HFFc6 (cell line): ENCODE data around the gene SNRNP70. TPM values are rescaled to one million over a fixed set of nuclear protein-coding genes. Genes with fewer than 3 reads are reported as not detected.
"Not testable (repeated sequence)": the region's sequence is repeated elsewhere in the genome, so short reads cannot be mapped to it uniquely, and the experiment has no call there.

Experiments used
- DNase-seq: peaks from one replicate; pipeline ENCODE4 v3.0.0-alpha.2; 2018
- H3K27ac Mint-ChIP-seq: 2 replicates; pipeline ENCODE4 v1.8.0; 2020; ENCODE audit warnings: mild to moderate bottlenecking, mixed read lengths
- H3K27me3 Mint-ChIP-seq: 2 replicates; pipeline ENCODE4 v1.8.0; 2021; ENCODE audit warnings: mild to moderate bottlenecking, moderate library complexity, mixed read lengths; ENCODE audit not compliant: insufficient read depth
- H3K36me3 Mint-ChIP-seq: 2 replicates; pipeline ENCODE4 v1.8.0; 2021; ENCODE audit warnings: low read depth, mixed read lengths
- H3K4me1 Mint-ChIP-seq: 2 replicates; pipeline ENCODE4 v1.8.0; 2020; ENCODE audit warnings: low read depth, mixed read lengths
- H3K4me3 Mint-ChIP-seq: 2 replicates; pipeline ENCODE4 v1.8.0; 2020; ENCODE audit warnings: mild to moderate bottlenecking, moderate library complexity, mixed read lengths
- H3K9me3 Mint-ChIP-seq: 2 replicates; pipeline ENCODE4 v1.8.0; 2020; ENCODE audit warnings: mild to moderate bottlenecking, mixed read lengths
- total RNA-seq, 6 experiments: library from RNA; stranded (reverse); fragmentation: NEBNext Ultra II Directional; extraction: Animal tissue kit (Norgen Biotek cat#: 25700); gene quantifications; 2 replicates in 1 of 6; 3 replicates in 5 of 6; pipeline ENCODE4 v1.2.3, GENCODE V29; 2021
- TF ChIP-seq, protein P1 (sequence below): fragments of 200-600 bp; sonication (generic); IDR thresholded peaks from 2 replicates; pipeline ENCODE4 v1.5.0; 2021; ENCODE audit warnings: antibody characterized with exemption, mild to moderate bottlenecking

Gene SNRNP70
- total RNA-seq, 6 experiments from 2014 or later, result 134 to 164 (median 156) TPM

DNA sequence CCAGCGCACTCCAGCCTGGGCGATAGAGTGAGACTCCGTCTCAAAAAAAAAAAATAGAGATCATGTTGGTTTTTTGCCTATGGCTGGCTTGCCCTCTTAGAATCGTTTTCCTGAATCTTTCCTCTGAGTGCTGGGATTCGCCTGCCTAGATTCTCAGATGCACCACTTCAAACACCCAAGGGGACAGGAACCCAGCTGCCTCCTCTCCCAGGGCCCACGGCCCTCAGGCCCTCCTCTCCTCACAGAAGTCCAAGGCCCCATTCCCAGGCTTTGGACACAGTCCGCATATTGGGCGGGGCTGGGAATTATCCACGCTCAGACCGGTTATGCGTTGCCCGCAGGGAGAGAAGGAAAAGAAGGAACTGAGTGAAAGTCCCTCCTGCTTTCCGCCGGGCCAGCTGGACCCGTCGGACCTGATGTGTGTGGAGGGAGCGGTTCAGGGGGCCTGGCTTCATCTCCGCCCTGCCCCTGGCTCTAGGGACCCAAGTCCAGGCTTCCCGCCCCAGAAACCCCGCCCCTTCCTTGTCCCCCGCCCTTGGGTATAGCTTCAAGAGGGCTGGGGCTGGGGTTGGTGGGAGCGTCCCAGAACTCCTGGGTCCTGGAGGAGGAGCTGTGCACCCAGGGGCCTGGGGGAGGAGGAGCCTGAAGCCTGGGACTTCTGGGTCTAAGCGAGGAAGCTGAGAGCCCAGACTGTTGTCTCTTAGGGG is 39.9 kb downstream of the SNRNP70 start:
- no peak for DNase-seq
- TF ChIP-seq, protein P1, sequence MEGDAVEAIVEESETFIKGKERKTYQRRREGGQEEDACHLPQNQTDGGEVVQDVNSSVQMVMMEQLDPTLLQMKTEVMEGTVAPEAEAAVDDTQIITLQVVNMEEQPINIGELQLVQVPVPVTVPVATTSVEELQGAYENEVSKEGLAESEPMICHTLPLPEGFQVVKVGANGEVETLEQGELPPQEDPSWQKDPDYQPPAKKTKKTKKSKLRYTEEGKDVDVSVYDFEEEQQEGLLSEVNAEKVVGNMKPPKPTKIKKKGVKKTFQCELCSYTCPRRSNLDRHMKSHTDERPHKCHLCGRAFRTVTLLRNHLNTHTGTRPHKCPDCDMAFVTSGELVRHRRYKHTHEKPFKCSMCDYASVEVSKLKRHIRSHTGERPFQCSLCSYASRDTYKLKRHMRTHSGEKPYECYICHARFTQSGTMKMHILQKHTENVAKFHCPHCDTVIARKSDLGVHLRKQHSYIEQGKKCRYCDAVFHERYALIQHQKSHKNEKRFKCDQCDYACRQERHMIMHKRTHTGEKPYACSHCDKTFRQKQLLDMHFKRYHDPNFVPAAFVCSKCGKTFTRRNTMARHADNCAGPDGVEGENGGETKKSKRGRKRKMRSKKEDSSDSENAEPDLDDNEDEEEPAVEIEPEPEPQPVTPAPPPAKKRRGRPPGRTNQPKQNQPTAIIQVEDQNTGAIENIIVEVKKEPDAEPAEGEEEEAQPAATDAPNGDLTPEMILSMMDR, result no peak
- Mint-ChIP-seq H3K9me3 (no peaks in the 10 kb centered on the region), H3K4me3 (no peak overlapping the region), H3K36me3 (no peaks in the 10 kb centered on the region), H3K4me1 (peaks cover 10% of the 10 kb centered on the region), H3K27ac (no peak overlapping the region), H3K27me3 (peaks cover 16% of the 10 kb centered on the region)

DNA sequence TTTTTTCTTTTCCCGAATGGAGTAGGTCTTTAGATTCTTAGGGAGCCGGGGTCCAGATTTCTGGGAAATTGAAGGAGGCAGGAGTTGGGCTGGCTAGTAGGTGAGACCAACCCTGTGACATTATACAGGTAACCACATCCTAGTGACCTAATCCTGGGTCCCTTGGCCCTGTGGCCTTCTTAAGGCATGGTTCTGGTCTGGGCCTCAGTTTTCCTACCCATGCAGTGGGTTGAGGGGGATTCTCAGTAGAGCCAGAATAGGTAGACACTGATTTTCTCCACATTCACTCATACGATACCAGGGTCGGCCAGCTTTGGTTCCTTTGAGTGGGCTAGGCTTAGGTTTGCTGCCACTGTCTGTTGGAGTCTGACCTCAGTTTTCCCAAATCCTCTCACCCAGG is 41.3 kb downstream of the SNRNP70 start:
- H3K36me3 Mint-ChIP-seq, result no peaks in the 10 kb centered on the region
- no peak overlapping the region for H3K4me3 Mint-ChIP-seq
- no peak for DNase-seq
- peaks cover 10% of the 10 kb centered on the region for H3K4me1 Mint-ChIP-seq
- no peaks in the 10 kb centered on the region for H3K9me3 Mint-ChIP-seq
- TF ChIP-seq, protein P1, result no peak
- H3K27ac Mint-ChIP-seq, result no peak overlapping the region
- peaks cover 10% of the 10 kb centered on the region for H3K27me3 Mint-ChIP-seq

DNA sequence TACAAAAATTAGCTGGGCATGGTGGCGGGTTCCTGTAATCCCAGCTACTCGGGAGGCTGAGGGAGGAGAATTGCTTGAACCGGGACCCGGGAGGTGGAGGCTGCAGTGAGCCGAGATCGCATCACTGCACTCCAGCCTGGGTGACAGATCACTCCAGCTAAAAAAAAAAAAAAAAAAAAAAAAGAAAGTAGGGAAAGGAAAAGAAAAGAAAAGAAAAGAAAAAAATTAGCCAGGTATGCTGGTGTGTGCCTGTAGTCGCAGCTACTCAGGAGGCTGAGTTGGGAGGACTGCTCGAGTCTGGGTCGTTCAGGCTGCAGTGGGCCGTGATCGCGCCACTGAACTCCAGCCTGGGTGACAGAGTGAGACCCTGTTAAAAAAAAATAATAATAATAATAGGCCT is 42.0 kb downstream of the SNRNP70 start:
- DNase-seq, H3K36me3 Mint-ChIP-seq, H3K9me3 Mint-ChIP-seq, H3K4me3 Mint-ChIP-seq, H3K27ac Mint-ChIP-seq: not testable (repeated sequence)
- Mint-ChIP-seq H3K4me1 (peaks cover 10% of the 10 kb centered on the region), H3K27me3 (peaks cover 10% of the 10 kb centered on the region)

DNA sequence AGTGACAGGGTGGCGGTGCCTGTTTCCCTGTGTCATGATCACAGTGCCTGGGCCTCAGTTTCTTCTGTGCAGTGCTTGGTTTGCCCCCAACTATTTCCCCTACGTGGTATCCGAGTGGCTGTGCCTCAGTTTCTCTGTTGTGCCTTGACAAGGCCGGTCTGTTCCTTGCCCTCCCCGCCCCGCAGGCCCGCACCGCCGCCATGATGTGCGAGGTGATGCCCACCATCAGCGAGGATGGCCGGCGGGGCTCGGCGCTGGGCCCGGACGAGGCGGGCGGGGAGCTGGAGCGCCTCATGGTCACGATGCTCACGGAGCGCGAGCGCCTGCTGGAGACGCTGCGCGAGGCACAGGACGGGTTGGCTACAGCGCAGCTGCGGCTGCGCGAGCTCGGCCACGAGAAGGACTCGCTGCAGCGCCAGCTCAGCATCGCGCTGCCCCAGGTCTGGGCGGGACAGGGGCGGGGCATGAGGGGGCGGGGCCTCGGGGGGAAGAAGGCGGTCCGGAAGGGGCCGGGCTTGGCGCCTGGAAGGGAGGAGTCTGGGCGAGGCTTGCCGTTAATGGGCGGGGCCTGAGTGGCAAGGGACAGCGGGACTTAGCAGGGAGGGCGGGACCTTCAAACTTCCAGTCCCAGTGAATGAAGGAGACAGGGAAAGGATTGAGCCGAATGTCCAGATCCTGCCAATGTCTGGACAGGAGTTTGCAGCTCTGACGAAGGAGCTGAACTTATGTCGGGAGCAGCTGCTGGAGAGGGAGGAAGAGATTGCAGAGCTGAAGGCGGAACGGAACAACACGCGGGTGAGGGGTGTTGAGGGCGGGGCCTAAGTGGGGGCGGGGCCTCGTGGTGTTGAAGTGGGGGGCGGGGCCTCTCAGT is 42.7 kb downstream of the SNRNP70 start:
- TF ChIP-seq, protein P1, result no peak; the same call in 1 of the 2 replicates
- peak; percentile 94 for DNase-seq
- Mint-ChIP-seq H3K4me3 (peak overlapping the region; percentile 85), H3K4me1 (peaks cover 10% of the 10 kb centered on the region), H3K36me3 (no peaks in the 10 kb centered on the region), H3K27me3 (peaks cover 10% of the 10 kb centered on the region), H3K9me3 (no peaks in the 10 kb centered on the region), H3K27ac (peak overlapping the region; percentile 51; the same call in 1 of the 2 replicates)

DNA sequence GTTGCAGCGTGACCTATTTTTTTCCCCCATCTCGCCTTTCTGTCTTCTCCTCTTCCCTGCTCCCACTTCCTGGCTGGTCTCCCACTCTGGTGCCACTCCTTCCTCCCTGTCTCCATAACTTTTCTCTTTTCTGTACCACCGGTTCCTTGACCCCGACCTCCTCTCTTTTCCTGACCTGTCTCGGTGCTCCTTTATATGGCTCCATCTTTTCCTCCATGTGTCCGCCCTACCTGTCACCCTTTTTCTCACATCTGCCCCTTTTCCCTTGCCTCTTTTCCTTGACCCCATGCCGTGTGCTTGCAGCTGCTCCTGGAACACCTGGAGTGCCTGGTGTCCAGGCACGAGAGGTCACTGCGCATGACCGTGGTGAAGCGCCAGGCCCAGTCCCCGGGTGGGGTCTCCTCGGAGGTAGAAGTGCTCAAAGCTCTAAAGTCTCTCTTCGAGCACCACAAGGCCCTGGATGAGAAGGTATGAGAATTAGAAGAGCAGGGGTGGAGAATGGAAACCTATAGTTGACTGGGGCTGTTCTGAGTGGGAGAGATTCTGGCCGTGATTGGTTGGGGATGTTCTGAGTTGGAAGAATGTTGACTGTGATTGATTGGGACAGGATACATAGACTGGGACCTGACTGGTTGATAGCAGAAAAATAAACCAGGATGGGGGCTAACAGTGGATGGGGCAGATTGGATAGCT is 43.4 kb downstream of the SNRNP70 start:
- peaks cover 6% of the 10 kb centered on the region for H3K27me3 Mint-ChIP-seq
- no peak overlapping the region for H3K27ac Mint-ChIP-seq
- no peaks in the 10 kb centered on the region for H3K9me3 Mint-ChIP-seq
- H3K4me3 Mint-ChIP-seq, result peak overlapping the region; percentile 85
- H3K4me1 Mint-ChIP-seq, result peaks cover 10% of the 10 kb centered on the region
- DNase-seq, result no peak
- no peaks in the 10 kb centered on the region for H3K36me3 Mint-ChIP-seq
- TF ChIP-seq, protein P1, result no peak
